ENCODE results near the gene PDSS2. TPM values are rescaled to one million over a fixed set of nuclear protein-coding genes. Genes with fewer than 3 reads are reported as not detected.

The PDSS2 gene
- total RNA-seq, 4 donors from 2014 or later = 4.3 to 14.7 (median 12.1) TPM

DNA sequence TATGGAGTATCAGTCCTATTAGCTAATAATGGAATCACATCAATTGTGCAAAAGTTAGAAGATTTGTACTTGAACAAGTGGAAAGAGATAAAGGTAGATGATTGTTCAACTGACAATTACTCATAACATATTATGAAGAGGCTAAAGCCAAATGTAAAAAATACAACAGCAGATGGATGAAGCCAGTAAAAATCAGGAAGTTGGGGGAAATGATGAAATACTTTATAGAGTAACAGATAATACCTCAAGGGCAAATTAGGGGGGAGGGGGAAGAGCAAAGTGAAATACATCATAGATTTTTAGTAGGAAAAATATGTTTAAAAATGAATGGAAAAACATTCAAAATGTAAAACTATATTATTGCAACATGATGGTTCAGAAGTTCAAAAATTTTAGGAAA, 114.0 kb downstream of the PDSS2 start:
- no peak for TF ChIP-seq POLR2A (IDR thresholded peaks at IDR 0.05)
- TF ChIP-seq EP300 (IDR thresholded peaks at IDR 0.05) = no peak
- no peak for TF ChIP-seq POLR2AphosphoS5 (IDR thresholded peaks at IDR 0.05)
- TF ChIP-seq CTCF (IDR thresholded peaks at IDR 0.05) = no peak
- no peak for DNase-seq (ENCODE audit: low spot score in 2 of 2)
- no peak overlapping the region for H3K27ac ChIP-seq

DNA sequence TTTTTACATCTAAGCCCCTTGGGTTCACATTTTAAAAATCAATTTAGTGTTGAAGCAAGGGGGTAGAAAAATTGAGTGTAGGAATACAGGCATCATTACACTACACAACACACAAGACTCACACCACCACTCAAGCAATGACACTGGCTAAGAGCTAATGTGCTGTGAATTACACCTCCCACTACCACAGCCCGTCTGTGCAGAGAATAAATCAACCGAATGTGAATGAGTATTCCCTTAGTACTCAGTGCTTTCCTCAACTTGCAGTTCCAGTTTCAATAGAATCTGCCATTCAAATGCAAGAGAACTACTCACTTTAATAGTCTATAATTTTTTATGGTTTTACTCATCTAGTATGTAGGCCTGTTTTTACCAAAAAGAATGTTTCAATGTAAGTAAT, 114.4 kb downstream of the PDSS2 start:
- Histone ChIP-seq H3K9me3 (no peaks in the 10 kb centered on the region), H3K36me3 (no peaks in the 10 kb centered on the region)

More for the DNA sequence above, 114.0 kb downstream of the PDSS2 start:
- no peak overlapping the region for H3K4me3 ChIP-seq
- no peaks in the 10 kb centered on the region for H3K9me3 ChIP-seq
- H3K27me3 ChIP-seq = no peaks in the 10 kb centered on the region
- H3K4me1 ChIP-seq = no peaks in the 10 kb centered on the region
- H3K36me3 ChIP-seq = no peaks in the 10 kb centered on the region

DNA sequence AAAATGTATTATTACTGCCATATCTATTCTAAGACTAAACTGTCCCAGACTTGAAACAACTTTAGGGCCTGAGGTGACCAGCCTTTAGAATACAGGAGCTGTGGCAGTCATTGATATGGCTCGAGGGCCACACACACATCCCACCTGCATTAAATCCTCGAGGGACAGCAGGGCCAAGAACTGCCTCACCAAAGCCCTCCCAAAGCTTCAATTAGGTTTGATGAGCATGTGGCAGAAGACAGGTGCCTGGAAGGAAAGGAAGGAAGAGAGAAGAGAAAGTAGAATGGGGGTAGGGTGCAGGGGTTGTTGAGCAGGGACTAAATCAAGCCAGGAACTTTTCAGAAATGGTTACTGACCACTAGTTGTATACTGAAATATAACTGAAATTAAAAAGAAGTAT, 115.0 kb downstream of the PDSS2 start:
- DNase-seq (ENCODE audit: low spot score in 2 of 2) = no peak
- Histone ChIP-seq H3K27me3 (no peaks in the 10 kb centered on the region), H3K4me3 (no peak overlapping the region), H3K27ac (no peak overlapping the region), H3K4me1 (no peaks in the 10 kb centered on the region), H3K36me3 (no peaks in the 10 kb centered on the region), H3K9me3 (no peaks in the 10 kb centered on the region)
- WGBS = 75% methylated on average over 2 of the region's 2 CpGs
- no peak for TF ChIP-seq EP300 (IDR thresholded peaks at IDR 0.05)
- no peak for TF ChIP-seq CTCF (IDR thresholded peaks at IDR 0.05)
- no peak for TF ChIP-seq POLR2A (IDR thresholded peaks at IDR 0.05)

More for the DNA sequence above, 114.4 kb downstream of the PDSS2 start:
- Histone ChIP-seq H3K27ac (no peak overlapping the region), H3K27me3 (no peaks in the 10 kb centered on the region), H3K4me1 (no peaks in the 10 kb centered on the region), H3K4me3 (no peak overlapping the region)
- no peak for DNase-seq (ENCODE audit: low spot score in 2 of 2)
- TF ChIP-seq EP300 (IDR thresholded peaks at IDR 0.05) (no peak), CTCF (IDR thresholded peaks at IDR 0.05) (no peak), POLR2AphosphoS5 (IDR thresholded peaks at IDR 0.05) (no peak), POLR2A (IDR thresholded peaks at IDR 0.05) (no peak)
- WGBS = 89% methylated on average over 2 of the region's 2 CpGs

DNA sequence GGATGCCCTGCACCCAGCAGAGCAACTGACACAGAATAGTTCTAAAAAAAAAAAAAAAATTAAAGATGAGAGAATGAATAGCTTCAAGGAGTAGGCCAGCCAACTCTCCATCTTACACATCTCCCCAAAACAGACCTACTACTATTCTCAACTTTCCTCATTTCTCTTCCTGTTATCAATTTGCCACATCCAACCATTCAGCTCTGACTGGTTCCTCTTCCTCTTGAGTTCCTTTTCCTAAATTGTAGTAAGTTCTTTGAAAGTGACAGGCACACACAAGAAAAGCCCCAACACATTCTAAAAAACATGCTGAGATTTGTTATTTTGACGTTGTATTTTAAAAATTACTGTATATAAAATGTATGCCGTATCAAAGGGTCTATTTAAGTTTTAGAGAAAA, 117.2 kb downstream of the PDSS2 start:
- 91% methylated on average over 2 of the region's 2 CpGs for WGBS
- no peaks in the 10 kb centered on the region for H3K9me3 ChIP-seq
- TF ChIP-seq POLR2A (IDR thresholded peaks at IDR 0.05) (no peak), EP300 (IDR thresholded peaks at IDR 0.05) (no peak), POLR2AphosphoS5 (IDR thresholded peaks at IDR 0.05) (no peak), CTCF (IDR thresholded peaks at IDR 0.05) (no peak)
- H3K27me3 ChIP-seq = no peaks in the 10 kb centered on the region
- H3K4me3 ChIP-seq = no peak overlapping the region
- no peak for DNase-seq (ENCODE audit: low spot score in 2 of 2)
- H3K27ac ChIP-seq = no peak overlapping the region
- no peaks in the 10 kb centered on the region for H3K36me3 ChIP-seq
- H3K4me1 ChIP-seq = no peaks in the 10 kb centered on the region

- Histone ChIP-seq H3K27me3 (no peaks in the 10 kb centered on the region), H3K9me3 (no peaks in the 10 kb centered on the region), H3K4me3 (no peak overlapping the region), H3K36me3 (no peaks in the 10 kb centered on the region), H3K27ac (no peak overlapping the region), H3K4me1 (no peaks in the 10 kb centered on the region)
- WGBS = 94% methylated on average over 1 of the region's 1 CpG
- TF ChIP-seq EP300 (IDR thresholded peaks at IDR 0.05) (no peak), CTCF (IDR thresholded peaks at IDR 0.05) (no peak)
- no peak for DNase-seq (ENCODE audit: low spot score in 2 of 2)
Measured at GRCh38 chr6:107340881-107341280, 118.5 kb downstream of the PDSS2 start.

Data from suprapubic skin (tissue), 4 donors.